ENCODE measurements around the gene PTHLH.

The PTHLH gene

GRCh38 chr12:27967551-27968054, 4.9 kb downstream of the PTHLH start:
- H3K4me1 ChIP-seq (ENCODE audit: low read depth, poor library complexity, severe bottlenecking) = peaks cover 11% of the 10 kb centered on the region
- no peak overlapping the region for H3K27ac ChIP-seq
- H3K4me3 ChIP-seq (IDR thresholded peaks at IDR 0.05; ENCODE audit: insufficient read depth, low read depth, low read length) = no peak overlapping the region
- no peak overlapping the region for H2AFZ ChIP-seq (ENCODE audit: low read depth)
- no peaks in the 10 kb centered on the region for H3K36me3 ChIP-seq (ENCODE audit: insufficient read depth)
- H3K79me2 ChIP-seq (ENCODE audit: insufficient read depth, low read depth) = no peaks in the 10 kb centered on the region
- no peak overlapping the region for H3K9ac ChIP-seq
- no peaks in the 10 kb centered on the region for H3K27me3 ChIP-seq (ENCODE audit: insufficient read depth, low read depth)
- no peak overlapping the region for H3K4me2 ChIP-seq
- no peaks in the 10 kb centered on the region for H4K20me1 ChIP-seq (ENCODE audit: insufficient read depth)
- TF ChIP-seq, protein P1, sequence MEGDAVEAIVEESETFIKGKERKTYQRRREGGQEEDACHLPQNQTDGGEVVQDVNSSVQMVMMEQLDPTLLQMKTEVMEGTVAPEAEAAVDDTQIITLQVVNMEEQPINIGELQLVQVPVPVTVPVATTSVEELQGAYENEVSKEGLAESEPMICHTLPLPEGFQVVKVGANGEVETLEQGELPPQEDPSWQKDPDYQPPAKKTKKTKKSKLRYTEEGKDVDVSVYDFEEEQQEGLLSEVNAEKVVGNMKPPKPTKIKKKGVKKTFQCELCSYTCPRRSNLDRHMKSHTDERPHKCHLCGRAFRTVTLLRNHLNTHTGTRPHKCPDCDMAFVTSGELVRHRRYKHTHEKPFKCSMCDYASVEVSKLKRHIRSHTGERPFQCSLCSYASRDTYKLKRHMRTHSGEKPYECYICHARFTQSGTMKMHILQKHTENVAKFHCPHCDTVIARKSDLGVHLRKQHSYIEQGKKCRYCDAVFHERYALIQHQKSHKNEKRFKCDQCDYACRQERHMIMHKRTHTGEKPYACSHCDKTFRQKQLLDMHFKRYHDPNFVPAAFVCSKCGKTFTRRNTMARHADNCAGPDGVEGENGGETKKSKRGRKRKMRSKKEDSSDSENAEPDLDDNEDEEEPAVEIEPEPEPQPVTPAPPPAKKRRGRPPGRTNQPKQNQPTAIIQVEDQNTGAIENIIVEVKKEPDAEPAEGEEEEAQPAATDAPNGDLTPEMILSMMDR (conservative IDR thresholded peaks at IDR 0.05; ENCODE audit: low read depth, low read length) = no peak

GRCh38 chr12:27966870-27967269, 5.7 kb downstream of the PTHLH start:
- Histone ChIP-seq H2AFZ (ENCODE audit: low read depth) (no peak overlapping the region), H3K4me3 (IDR thresholded peaks at IDR 0.05; ENCODE audit: insufficient read depth, low read depth, low read length) (no peak overlapping the region), H3K79me2 (ENCODE audit: insufficient read depth, low read depth) (no peaks in the 10 kb centered on the region), H3K36me3 (ENCODE audit: insufficient read depth) (no peaks in the 10 kb centered on the region), H3K27ac (no peak overlapping the region), H3K4me2 (no peak overlapping the region), H3K9ac (no peak overlapping the region), H4K20me1 (ENCODE audit: insufficient read depth) (no peaks in the 10 kb centered on the region), H3K27me3 (ENCODE audit: insufficient read depth, low read depth) (no peaks in the 10 kb centered on the region), H3K4me1 (ENCODE audit: low read depth, poor library complexity, severe bottlenecking) (peaks cover 11% of the 10 kb centered on the region)
- TF ChIP-seq, protein P1 (conservative IDR thresholded peaks at IDR 0.05; ENCODE audit: low read depth, low read length) = no peak

DNA sequence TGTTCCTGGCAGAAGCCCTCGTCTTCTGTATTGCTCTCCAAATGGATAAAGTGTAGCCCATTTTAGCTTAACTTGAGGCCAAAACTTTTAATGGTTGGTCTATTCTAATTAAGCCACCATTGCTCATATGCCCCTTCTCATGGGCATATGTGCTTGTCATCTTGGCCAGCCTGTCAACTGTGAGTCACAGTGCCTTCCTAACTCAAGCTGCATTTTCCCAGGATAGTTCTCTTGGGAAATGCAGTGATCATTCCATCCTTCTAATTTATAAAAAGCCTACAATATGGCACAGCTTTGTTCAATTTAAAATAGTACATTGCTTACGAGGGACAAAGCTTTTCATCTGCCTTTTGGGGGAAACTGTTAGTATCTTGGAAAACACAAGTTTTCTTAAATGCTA, 6.6 kb downstream of the PTHLH start:
- Histone ChIP-seq H3K27me3 (ENCODE audit: insufficient read depth, low read depth) (no peaks in the 10 kb centered on the region), H3K4me3 (IDR thresholded peaks at IDR 0.05; ENCODE audit: insufficient read depth, low read depth, low read length) (no peak overlapping the region), H3K9ac (no peak overlapping the region), H3K79me2 (ENCODE audit: insufficient read depth, low read depth) (no peaks in the 10 kb centered on the region), H3K36me3 (ENCODE audit: insufficient read depth) (no peaks in the 10 kb centered on the region), H3K4me2 (no peak overlapping the region), H3K27ac (no peak overlapping the region), H3K4me1 (ENCODE audit: low read depth, poor library complexity, severe bottlenecking) (peaks cover 11% of the 10 kb centered on the region), H4K20me1 (ENCODE audit: insufficient read depth) (no peaks in the 10 kb centered on the region), H2AFZ (ENCODE audit: low read depth) (no peak overlapping the region)
- TF ChIP-seq, protein P1 (conservative IDR thresholded peaks at IDR 0.05; ENCODE audit: low read depth, low read length) = no peak

DNA sequence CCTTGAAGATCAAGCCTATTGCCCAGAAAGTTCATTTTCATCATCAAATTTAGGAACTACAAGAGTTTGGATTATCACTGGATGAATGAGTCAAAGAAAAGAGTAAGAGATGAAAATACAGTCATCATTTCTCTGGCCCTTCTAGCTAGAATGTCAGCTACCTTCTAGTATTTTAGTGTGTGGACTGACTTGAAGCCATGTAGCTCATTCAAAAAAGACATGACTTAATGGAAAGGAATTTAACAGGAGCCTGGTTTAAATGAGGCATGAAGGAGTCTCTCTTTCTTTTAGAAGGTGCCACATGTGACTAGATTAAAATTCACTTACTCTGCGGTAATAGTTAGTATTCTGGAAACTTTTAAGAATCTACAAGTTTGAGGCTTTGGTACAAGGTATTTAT, 7.1 kb downstream of the PTHLH start:
- Histone ChIP-seq H4K20me1 (ENCODE audit: insufficient read depth) (no peaks in the 10 kb centered on the region), H3K79me2 (ENCODE audit: insufficient read depth, low read depth) (no peaks in the 10 kb centered on the region), H3K4me1 (ENCODE audit: low read depth, poor library complexity, severe bottlenecking) (peaks cover 11% of the 10 kb centered on the region), H3K27ac (no peak overlapping the region), H3K4me3 (IDR thresholded peaks at IDR 0.05; ENCODE audit: insufficient read depth, low read depth, low read length) (no peak overlapping the region), H3K36me3 (ENCODE audit: insufficient read depth) (no peaks in the 10 kb centered on the region), H3K4me2 (no peak overlapping the region), H2AFZ (ENCODE audit: low read depth) (no peak overlapping the region), H3K27me3 (ENCODE audit: insufficient read depth, low read depth) (no peaks in the 10 kb centered on the region), H3K9ac (no peak overlapping the region)
- TF ChIP-seq, protein P1 (conservative IDR thresholded peaks at IDR 0.05; ENCODE audit: low read depth, low read length) = no peak
